NCI-H2029 treated with DMSO at 0.1 percent for 48 hours (cell line): ENCODE data around the gene CTNS.

ENCODE experiments used
- DNase-seq: peaks from one replicate; lab custom pipeline; 2025; lab: John Stamatoyannopoulos, UW

The CTNS gene

DNA sequence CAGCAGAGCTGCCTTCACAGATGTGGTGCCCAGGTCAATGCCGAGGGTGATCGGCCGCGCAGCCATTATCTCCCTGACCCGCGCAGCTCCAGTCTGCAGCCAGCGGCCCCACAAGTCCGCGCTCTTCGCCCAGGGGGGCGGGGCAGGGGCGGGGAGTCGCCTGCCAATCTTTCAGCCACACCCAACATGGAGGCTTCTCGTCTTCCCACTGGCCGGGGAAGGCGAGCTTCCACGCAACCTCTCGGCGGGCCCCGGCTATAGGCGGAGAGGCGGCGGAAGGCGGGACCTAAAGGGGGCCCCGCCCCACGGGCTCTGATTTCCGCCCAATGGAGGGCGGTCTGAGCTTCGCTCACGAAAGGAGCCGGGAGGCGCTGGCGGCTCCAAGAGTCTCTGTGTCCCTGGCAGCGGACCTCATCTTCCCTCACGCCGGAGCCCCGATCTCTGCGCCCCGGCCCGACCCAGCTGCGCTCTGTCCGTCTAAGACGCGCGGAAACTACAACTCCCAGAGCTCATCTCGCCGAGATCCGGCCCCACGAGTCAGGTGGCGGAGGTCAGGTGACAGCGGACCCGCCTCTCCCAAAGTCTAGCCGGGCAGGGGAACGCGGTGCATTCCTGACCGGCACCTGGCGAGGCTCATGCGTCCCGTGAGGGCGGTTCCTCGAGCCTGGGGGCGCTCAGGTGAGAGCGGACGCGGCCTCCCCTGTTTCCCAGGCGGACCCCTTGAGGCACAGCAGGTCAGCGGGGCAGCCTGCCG, at the start of gene CTNS, which contains the start of gene SHPK:
CTNS (plus strand) TSS at position 607 of the 754 bp plus-strand sequence. CDS start 3,447 bp downstream, outside the sequence.
SHPK (minus strand) TSS at position 97 of the 754 bp plus-strand sequence; CDS start at position 66, 31 bp downstream.
- DNase-seq, result peak; percentile 65

DNA sequence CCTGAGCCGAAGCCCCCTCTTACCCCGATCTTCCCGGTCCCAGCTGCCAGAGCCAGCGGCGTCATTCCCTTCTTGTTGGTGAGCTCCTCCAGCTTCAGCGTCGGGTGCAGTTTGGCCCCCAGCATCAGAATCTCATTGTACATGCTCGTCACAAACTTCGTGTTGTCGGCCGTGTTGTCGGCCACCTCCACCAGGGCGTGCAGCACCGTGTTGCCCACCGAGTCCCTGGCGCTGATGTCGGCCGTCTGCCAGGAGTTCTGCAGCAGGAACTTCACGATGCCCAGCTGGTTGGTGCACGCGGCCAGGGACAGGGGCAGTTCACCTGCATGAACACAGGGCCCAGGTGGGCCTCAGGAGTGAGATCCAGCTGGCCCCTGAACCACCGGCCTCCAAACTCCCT, 46.8 kb upstream of the CTNS start:
- DNase-seq, result no peak

DNA sequence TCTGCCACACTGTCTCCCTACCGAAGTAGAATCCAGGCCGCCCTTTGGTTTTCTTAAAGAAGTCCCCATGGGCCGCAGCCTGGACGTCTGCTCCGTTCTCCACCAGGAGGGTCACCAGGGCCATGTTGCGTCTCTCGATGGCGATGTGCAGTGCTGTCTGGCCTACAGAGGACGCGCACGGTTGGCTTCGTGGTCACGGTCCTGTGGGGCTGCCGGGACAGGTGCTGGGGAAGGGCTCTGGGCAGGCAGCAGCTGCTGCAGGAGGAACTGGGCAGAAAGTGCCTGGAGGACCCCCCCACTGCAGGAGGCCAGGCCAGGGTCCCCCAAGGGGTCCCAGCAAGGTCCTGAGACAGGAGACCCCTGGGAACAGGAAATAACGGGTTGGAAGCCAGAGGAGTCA, 46.3 kb upstream of the CTNS start:
- DNase-seq, result no peak

DNA sequence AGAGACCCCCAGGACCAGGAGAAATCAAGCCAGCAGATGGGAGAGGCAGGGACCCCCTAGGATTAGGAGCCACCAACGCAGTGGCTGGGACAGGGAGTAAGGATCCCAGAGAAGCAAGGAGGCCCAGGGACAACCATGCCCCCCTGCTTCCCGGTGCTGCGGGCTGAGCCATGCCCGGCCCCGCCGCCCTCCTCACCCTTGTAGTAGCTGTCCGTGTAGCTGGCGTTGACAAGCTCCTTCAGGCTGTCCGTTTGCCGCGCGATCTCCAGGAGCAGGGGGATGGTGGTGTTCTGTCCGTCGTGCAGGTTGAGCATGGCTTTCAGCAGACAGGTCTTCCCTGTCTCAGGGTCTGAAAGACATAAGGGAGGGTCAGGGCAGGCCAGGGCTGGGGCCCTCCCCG, 45.8 kb upstream of the CTNS start:
- no peak for DNase-seq

DNA sequence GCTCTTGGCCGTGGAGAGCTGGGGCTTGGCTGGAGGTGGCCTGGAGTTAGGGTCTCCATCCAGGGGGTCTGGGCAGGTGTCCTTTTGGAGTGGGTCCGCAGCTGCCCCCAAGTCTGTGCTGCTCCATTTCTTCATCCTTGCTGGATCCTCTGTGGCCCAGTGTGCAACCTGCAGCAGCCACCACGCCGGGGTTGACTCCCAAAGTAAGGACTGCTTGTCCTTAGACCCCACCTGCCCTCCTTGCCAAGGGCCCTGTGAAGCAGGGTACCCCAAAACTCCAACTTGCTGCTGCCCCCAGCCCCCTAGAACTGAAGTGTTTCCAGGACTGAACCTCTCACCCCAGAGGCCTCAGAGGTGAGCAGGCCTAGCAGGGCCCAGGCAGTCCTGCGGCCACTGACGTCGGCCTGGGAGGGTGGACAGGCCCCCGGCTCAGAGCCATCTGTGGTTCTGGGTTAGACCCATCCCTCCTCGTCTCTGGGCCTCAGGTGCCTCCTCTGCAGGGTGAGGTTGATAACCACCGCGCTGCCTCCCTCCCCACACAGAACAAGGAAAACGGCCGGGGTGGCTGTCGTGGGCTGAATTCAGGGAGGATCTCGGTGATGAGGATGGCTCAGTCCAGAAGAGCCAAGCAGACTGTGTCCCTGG, 44.2 kb upstream of the CTNS start:
- DNase-seq, result no peak

DNA sequence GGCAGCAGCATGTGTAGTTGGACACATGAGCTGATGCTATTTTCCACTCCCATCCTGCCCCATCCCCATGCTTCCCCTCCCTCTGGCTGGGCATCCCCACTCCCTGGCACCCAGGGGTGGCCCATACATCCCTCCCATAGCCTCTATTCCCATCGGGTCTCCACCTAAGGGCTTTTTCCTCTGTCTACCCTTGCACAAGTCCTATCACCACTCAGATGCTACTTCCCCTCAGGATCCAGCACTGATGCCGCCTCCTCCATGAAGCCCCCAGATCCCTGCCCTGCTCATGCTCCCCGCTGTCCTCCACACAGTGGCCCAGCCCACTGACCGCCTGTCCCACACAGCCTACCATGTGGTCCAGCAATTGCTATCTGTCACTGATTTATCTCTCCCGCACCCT, 43.2 kb upstream of the CTNS start:
- no peak for DNase-seq

DNA sequence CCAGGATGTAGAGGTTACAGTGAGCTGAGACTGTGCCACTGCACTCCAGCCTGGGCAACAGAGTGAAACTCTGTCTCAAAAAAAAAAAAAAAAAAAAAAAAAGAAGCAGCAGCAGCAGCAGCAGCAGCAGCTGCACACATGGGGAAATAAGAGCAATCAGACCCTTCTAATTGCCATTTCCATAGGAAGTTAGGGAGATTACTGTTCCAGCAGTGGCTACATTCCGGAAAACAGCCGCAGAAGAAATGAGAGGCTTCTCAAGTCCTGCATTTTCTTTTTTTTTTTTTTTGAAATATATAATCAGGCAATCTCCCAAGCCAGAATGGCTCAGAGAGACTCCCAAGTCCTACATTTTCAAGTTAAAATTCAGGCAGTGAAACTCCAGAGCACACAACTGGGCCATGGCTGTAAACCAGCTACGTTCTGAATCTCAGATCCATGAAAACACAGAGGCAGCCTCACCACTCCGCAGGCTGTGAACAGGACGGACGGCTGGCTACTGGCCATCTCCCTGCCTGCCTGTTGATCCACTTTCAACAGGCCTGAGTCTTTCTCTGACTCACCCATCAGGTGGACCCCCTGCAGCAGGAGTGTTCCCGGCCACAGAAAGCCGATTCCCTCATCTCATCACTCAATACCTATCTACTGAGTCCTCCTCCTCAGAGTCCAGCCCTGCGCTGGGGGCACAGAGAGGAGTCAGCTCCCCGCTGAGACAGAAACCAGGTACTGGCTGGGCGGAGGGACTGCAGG, 42.3 kb upstream of the CTNS start:
- no peak for DNase-seq

DNA sequence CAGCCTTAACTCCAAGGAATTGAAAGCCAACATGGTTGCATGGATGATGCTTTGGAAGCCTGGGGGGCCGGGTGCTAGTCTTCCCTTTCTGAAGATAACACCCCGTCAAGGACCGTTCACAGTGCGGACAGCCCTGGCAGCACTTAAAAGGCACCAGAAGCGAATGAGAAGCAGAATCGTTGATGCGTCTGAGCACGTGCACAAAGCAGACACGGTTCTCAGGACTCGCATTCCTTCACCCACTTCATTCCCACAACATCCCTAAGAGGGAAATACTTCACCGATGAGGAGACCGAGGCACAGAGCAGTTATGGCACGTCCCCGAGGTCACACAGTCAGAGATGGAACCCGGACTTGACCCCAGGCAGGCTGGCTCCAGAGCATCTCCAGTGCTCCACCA, 41.6 kb upstream of the CTNS start:
- DNase-seq, result no peak

DNA sequence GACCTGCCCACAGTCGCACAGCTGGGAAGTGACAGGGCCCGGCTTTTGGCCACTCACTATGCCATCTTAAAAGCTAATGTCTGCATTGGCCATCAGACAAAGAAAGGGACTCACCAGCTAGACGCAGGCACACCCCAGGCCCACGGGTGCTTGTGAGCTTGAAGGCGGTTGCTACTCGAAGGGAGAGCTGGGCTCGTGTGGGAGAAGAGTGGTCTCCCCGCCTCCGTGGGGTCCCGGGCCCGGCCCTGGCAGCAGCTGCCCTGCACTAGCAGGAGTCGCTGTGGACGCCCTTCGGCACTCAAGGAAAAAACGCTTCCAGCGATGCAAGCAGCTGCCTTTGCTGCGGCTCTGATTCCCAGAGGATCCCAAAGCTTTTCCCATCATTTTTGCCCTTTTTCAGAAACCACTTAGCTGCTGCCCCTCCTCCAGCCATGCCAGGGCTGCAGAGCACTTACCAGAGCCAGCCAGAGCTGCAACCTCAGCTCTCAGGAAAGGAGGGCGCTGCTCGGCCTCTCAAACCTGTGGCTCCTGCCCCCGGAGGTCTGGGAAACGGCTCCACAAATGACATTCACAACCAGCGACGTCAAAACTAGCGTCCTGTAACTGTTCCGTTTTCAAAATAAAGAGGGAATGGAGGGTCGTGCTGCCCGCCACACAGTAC, 39.6 kb upstream of the CTNS start:
- no peak for DNase-seq

DNA sequence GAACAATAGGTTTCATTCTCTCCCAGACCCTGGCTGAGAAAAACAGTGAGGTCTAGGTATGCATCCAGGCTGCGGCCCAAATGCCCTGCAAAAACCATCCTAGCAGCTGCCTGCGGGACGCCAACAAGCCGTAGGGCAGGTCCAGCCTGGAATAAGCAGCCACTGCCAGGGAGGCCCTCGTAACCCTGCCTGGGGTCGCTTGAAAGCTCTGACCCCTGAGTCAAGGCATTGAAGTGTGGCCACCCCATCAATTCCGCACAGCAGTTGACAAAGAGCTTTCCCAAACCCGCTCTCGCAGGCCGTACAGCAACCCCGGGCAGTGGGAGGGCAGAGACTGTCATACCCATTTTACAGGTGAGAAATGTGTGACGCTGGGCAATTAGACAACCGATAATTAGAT, 38.5 kb upstream of the CTNS start:
- DNase-seq, result no peak

DNA sequence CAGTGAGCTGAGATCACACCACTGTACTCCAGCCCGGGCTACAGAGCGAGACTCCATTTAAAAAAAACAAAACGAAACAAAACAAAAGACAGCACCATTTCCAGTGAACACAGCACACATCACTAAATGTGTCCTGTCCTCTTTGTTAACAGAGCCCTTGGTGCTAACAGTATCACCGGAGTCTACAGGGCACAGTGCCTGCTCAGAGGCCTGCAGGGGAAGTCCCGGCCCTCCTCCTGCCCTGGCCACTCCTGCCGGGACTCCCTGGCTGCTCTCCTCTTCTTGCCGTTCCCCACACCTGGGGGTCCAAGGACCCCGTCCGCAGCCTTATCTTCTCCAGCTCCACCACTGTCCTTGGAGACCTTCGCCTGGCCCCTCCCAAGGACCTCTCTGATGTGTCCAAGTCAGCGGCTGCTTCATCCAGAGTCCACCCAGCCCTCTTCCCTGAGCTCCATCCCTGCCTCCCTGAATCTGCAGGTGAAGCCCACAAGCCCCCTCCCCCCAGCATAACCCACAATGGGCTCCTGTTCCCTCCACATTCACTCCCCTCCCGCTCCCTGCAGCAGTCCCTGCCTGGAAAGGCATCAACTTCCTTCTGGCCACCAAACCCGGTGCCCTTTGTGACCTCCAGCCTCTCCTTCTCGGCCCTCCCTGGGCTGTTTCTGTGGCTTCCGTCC, 35.9 kb upstream of the CTNS start:
- no peak for DNase-seq

DNA sequence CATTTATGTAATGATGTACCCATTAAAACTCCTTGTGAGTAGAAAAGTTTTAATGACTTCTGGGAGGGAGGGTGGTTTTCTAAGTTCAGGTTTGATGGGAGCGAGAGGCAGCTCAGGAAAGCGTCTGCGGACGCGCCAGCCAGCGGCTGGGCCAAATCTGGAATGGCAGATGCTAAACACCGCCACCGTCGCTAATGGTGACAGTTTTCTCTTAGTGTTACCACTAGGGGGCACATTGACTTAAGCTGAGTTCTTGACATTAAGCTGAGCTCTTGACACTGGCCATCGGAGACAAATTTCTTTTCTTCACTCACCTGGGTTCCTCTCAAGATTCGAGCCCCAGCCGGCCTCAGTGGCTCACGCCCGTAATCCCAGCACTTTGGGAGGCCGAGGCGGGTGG, 34.1 kb upstream of the CTNS start:
- no peak for DNase-seq

DNA sequence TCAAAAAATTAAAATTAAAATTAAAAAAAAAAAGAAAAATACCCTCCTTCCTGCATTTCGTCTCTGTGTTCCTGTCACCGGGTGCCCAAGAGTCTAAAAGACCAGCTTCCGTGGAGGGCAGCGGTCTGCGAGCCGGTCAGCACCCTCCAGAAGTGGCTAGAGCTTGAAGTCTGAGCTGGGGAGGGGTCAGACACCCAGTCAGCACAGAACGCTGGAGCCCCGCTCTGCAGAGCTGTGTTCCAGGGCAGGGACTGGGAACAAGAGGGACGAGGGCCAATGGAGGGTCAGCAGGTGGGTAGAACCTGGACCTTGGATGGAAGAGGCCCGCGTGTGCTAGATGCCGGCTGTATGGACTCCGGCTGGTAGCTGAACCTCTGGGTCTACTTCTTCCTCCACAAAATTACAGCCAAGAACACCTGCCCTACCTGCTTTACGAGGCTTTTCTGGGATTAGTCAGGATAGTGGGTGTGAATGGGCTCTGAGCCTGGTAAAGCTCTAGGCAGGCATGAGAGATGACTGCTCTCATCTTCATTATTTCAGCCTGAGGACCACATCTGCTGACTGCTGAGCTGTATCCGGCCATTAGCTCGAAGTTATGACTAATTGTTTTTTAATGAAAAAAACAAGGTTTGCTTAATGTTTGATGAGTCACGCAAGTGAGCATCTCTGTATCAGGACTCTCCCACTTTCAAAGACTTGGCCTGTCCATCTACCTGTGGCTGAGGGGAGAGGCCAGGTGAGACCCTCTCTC, 33.3 kb upstream of the CTNS start:
- DNase-seq, result no peak

DNA sequence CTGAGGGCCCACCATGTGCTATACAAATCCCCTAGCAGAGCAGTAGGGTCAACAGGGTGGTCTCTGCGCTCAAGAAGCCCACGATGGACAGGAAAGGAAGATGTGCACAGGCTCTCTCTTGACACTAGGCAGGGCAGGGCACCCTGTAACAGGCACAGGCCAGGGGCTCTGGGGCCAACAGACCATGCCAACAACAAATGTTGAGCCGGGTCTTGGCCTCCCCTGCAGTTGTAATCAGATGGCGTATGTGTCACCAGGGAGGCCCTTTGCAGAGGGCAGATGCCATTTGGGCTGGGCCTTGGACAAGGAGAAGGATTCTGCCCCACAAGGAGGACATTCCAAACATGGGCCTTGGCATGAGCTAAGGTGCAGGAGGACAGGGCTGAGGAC, 32.7 kb upstream of the CTNS start:
- DNase-seq, result no peak

DNA sequence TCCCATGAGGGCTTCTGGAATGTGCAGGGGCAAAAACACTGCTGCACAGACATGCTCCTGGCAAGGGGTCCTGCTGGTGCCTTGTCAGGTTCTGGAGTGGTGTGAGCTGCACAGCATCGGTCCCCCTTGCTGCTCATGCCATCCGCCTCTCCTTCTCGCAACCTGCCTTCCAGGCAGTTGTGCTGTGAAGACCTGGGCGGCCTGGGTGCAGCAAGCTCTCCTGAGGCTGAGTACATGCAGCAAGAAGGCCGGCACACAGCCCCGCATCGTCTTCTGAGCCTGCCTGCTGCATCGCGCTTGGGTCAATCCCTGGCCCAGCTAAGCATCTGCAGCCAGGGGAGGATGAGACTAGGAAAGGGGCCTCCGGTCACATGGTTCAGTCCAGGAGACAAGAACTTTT, 26.9 kb upstream of the CTNS start:
- DNase-seq, result no peak

DNA sequence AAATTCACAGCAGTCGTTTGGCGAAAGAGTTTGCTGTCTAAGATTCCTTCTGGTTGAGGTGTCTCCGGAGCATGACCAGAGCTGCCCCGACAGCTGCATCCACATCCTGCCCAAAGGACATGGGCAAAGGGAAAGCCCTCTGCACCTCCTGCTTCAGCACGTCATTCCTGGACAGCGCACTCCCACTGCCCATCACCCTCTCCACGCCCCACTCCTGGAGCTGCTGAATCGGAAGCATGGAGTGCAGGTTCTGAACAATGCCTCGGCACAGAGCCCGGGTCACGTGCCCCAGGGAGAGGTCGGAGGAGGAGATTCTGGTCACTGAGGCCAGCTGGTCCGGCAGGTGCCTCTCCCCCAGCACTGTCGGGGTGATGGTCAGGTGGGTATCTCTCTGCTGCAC, 26.0 kb upstream of the CTNS start:
- no peak for DNase-seq

DNA sequence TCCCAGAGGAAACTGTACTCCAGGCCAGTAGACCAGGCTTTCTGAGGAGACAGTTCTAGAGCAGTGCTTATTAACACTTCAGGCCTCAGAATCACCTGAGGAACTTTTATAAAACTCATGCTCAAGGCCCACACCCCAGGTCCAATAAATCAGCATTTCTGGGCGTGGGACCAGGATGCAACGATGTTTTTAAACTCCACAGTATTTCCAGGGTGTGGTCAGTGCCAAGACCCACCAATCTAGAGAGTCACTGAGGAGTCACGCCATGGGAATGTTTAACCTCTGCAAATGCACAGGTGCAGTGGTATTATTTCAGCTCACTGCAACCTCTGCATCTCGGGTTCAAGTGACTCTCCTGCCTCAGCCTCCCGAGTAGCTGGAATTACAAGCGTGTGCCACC, 23.4 kb upstream of the CTNS start:
- no peak for DNase-seq

DNA sequence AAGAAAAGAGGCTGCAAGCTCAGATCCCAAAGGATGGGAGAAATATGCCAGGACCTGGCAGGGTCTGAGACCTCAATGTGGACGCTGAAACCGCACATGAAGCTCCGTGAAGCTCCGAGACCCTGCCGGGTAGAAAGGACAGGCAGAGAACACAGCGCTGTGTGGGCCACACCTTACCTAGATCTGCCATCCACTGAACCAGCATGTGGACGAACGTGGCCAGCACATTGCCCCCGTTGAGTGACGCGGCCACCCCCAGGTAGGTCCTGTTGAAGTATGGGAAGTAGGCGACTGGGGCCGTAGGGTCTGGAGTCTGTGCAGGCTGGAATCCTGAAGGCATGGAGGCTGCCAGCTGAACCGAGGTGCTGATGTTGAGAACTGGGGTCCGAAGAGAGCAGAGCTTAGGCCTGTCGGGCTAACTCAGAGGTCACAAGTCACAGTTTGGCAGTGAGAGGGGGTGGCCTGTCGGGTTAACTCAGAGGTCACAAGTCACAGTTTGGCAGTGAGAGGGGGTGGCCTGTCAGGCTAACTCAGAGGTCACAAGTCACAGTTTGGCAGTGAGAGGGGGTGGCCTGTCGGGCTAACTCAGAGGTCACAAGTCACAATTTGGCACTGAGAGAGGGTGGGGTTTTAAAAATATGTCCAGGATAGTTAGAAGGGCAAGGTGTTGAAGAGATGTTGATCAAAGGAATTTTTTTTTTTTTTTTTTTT, 21.2 kb upstream of the CTNS start:
- no peak for DNase-seq

DNA sequence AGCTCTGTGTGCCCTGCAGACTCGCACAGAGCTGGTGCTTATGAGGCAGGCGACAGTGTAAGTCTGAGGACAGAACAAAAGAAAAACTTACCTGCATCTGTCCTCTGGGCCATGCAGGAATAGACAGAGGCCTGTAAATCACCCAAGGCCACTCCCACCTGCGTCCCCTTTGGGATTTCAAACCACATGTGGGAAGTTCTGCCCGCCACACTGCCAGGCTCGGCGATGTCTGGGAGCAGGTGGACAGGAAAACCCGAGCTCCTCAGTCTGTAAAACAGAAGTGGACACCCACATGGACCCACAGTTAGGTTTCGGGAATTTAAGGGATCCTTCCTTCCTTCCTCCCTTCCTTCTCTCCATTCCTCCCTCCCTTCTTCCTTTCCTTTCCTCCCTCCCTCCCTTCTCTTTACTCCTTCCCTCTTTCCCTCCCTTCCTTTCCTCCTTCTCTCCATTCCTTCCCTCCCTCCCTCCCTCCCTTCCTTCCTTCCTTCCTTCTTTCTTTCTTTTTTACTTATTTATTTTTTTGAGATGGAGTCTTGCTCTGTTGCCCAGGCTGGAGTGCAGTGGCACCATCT, 15.3 kb upstream of the CTNS start:
- DNase-seq, result no peak

DNA sequence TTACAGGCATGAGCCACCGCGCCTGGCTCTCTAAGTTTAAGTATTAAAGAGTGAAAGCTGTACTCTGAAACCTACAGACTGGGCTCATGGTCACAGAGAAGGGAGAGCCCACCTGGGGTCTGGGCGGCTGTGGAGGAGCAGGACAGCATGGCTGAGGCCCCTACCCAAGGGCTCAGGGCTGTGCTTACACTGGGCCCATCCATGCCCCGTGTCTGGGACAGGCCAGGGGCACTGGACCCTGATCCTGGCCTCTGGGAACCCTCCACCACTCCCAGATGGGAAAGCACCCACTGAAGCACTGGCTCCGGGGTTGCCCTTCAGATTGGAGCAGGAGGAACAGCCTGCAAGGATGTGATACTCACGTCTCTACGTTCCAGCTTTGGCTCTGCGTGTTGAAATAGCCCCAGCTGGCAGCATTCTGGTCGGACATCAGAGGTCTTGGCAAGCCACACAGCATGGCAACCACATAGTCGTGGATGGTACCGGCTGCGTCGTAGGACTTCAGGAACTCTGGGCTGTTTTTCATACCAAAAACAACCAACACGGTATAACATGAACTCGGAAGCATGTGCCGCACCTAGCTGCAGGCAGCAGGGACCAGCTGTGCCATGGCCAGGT, 13.5 kb upstream of the CTNS start:
- DNase-seq, result no peak
